Measurements from ENCODE around the gene ADGRG3. TPM values are rescaled to one million over a fixed set of nuclear protein-coding genes. Genes with fewer than 3 reads are reported as not detected.

Gene ADGRG3
- total and polyA plus RNA-seq, 4 donors = 1.8 to 66.2 (median 9.4) TPM

- H3K36me3 ChIP-seq (ENCODE audit: control insufficient read depth in 4 of 4, insufficient read depth in 4 of 4, low read length in 4 of 4) = no peaks in the 10 kb centered on the region
- H3K27ac ChIP-seq (ENCODE audit: low read depth in 1 of 2, low read length in 1 of 2) = no peak overlapping the region
- ATAC-seq (ENCODE audit: insufficient read depth, low FRiP score) (no peak), DNase-seq (no peak)
- TF ChIP-seq CTCF (IDR thresholded peaks at IDR 0.05; ENCODE audit: control extremely low read depth, extremely low read depth) = no peak
- H3K4me3 ChIP-seq = no peak overlapping the region
- WGBS, 2 donors = 75% methylated on average over 2 of the region's 2 CpGs
- H3K9me3 ChIP-seq (ENCODE audit: control insufficient read depth in 4 of 4, insufficient read depth in 3 of 4, low read length in 3 of 4) = no peaks in the 10 kb centered on the region
- peaks cover 0 to 6% (median 0%) of the 10 kb centered on the region in 5 donors for H3K4me1 ChIP-seq (ENCODE audit: control insufficient read depth in 5 of 5, insufficient read depth in 5 of 5, low read length in 5 of 5)
- no peak overlapping the region for H3K9ac ChIP-seq (ENCODE audit: insufficient read depth in 1 of 2, low read length in 2 of 2)
- peaks cover 0 to 3% (median 0%) of the 10 kb centered on the region in 3 donors for H3K27me3 ChIP-seq (ENCODE audit: control insufficient read depth in 3 of 3, insufficient read depth in 3 of 3, low read length in 2 of 3)
Measured at GRCh38 chr16:57692636-57693035, 24.5 kb downstream of the ADGRG3 start.

- no peak overlapping the region for H3K4me3 ChIP-seq
- TF ChIP-seq CTCF (IDR thresholded peaks at IDR 0.05; ENCODE audit: control extremely low read depth, extremely low read depth) = no peak
- H3K9ac ChIP-seq (ENCODE audit: insufficient read depth in 1 of 2, low read length in 2 of 2) = no peak overlapping the region
- H3K27me3 ChIP-seq (ENCODE audit: control insufficient read depth in 3 of 3, insufficient read depth in 3 of 3, low read length in 2 of 3) = peaks cover 0 to 3% (median 0%) of the 10 kb centered on the region in 3 donors
- no peak for DNase-seq
- no peak for ATAC-seq (ENCODE audit: insufficient read depth, low FRiP score)
- 78 to 85% methylated on average over 4 of the region's 4 CpGs for WGBS, 2 donors
- H3K27ac ChIP-seq (ENCODE audit: low read depth in 1 of 2, low read length in 1 of 2) = no peak overlapping the region
- H3K9me3 ChIP-seq (ENCODE audit: control insufficient read depth in 4 of 4, insufficient read depth in 3 of 4, low read length in 3 of 4) = no peaks in the 10 kb centered on the region
- no peaks in the 10 kb centered on the region for H3K36me3 ChIP-seq (ENCODE audit: control insufficient read depth in 4 of 4, insufficient read depth in 4 of 4, low read length in 4 of 4)
- peaks cover 0 to 6% (median 0%) of the 10 kb centered on the region in 5 donors for H3K4me1 ChIP-seq (ENCODE audit: control insufficient read depth in 5 of 5, insufficient read depth in 5 of 5, low read length in 5 of 5)
Measured at GRCh38 chr16:57693550-57693949, 25.4 kb downstream of the ADGRG3 start.

GRCh38 chr16:57694231-57694724 is 26.2 kb downstream of the ADGRG3 start:
- H3K9ac ChIP-seq (ENCODE audit: insufficient read depth in 1 of 2, low read length in 2 of 2) = no peak overlapping the region
- H3K9me3 ChIP-seq (ENCODE audit: control insufficient read depth in 4 of 4, insufficient read depth in 3 of 4, low read length in 3 of 4) = no peaks in the 10 kb centered on the region
- TF ChIP-seq CTCF (IDR thresholded peaks at IDR 0.05; ENCODE audit: control extremely low read depth, extremely low read depth) = no peak
- no peak overlapping the region for H3K27ac ChIP-seq (ENCODE audit: low read depth in 1 of 2, low read length in 1 of 2)
- WGBS, 2 donors = 64 to 68% methylated on average over 10 of the region's 10 CpGs
- ATAC-seq (ENCODE audit: insufficient read depth, low FRiP score) (no peak), DNase-seq (no peak)
- H3K27me3 ChIP-seq (ENCODE audit: control insufficient read depth in 3 of 3, insufficient read depth in 3 of 3, low read length in 2 of 3) = peaks cover 0 to 3% (median 0%) of the 10 kb centered on the region in 3 donors
- no peaks in the 10 kb centered on the region for H3K36me3 ChIP-seq (ENCODE audit: control insufficient read depth in 4 of 4, insufficient read depth in 4 of 4, low read length in 4 of 4)
- peaks cover 0 to 4% (median 0%) of the 10 kb centered on the region in 5 donors for H3K4me1 ChIP-seq (ENCODE audit: control insufficient read depth in 5 of 5, insufficient read depth in 5 of 5, low read length in 5 of 5)
- H3K4me3 ChIP-seq = no peak overlapping the region

All from lung (tissue), 12 donors.